Measurements from ENCODE around the gene KLF3. TPM values are rescaled to one million over a fixed set of nuclear protein-coding genes. Genes with fewer than 3 reads are reported as not detected.
A peak's percentile ranks its signal among the peaks of the same experiment; 100 is the strongest.

The KLF3 gene
- total RNA-seq, 1 donor from 2014 or later = 38.4 TPM

GRCh38 chr4:38724475-38724808 is 60.4 kb downstream of the KLF3 start:
- Mint-ChIP-seq H3K27me3 (ENCODE audit: low read depth) (no peaks in the 10 kb centered on the region), H3K4me1 (peaks cover 16% of the 10 kb centered on the region), H3K4me3 (no peak overlapping the region), H3K36me3 (ENCODE audit: low read depth) (no peaks in the 10 kb centered on the region), H3K9me3 (no peaks in the 10 kb centered on the region), H3K27ac (ENCODE audit: unreplicated experiment) (no peak overlapping the region)
- DNase-seq (ENCODE audit: low read depth, low spot score) = no peak
- TF ChIP-seq CTCF (conservative IDR thresholded peaks at IDR 0.05) = no peak

- Mint-ChIP-seq H3K4me3 (no peak overlapping the region), H3K27ac (ENCODE audit: unreplicated experiment) (no peak overlapping the region)
Measured at GRCh38 chr4:38728631-38729141, 64.7 kb downstream of the KLF3 start.

GRCh38 chr4:38730493-38730829 is 66.5 kb downstream of the KLF3 start:
- Mint-ChIP-seq H3K4me3 (no peak overlapping the region), H3K27me3 (ENCODE audit: low read depth) (no peaks in the 10 kb centered on the region), H3K36me3 (ENCODE audit: low read depth) (peaks cover 3% of the 10 kb centered on the region), H3K9me3 (peaks cover 13% of the 10 kb centered on the region), H3K4me1 (peaks cover 13% of the 10 kb centered on the region), H3K27ac (ENCODE audit: unreplicated experiment) (no peak overlapping the region)
- no peak for DNase-seq (ENCODE audit: low read depth, low spot score)
- no peak for TF ChIP-seq CTCF (conservative IDR thresholded peaks at IDR 0.05)

More at GRCh38 chr4:38728631-38729141, 64.7 kb downstream of the KLF3 start:
- no peak for TF ChIP-seq CTCF (conservative IDR thresholded peaks at IDR 0.05)
- Mint-ChIP-seq H3K9me3 (peaks cover 8% of the 10 kb centered on the region), H3K27me3 (ENCODE audit: low read depth) (no peaks in the 10 kb centered on the region), H3K4me1 (peaks cover 21% of the 10 kb centered on the region), H3K36me3 (ENCODE audit: low read depth) (no peaks in the 10 kb centered on the region)
- no peak for DNase-seq (ENCODE audit: low read depth, low spot score)

- Mint-ChIP-seq H3K4me1 (peaks cover 13% of the 10 kb centered on the region), H3K4me3 (no peak overlapping the region), H3K9me3 (peaks cover 13% of the 10 kb centered on the region), H3K27me3 (ENCODE audit: low read depth) (no peaks in the 10 kb centered on the region), H3K36me3 (ENCODE audit: low read depth) (peaks cover 3% of the 10 kb centered on the region), H3K27ac (ENCODE audit: unreplicated experiment) (no peak overlapping the region)
- peak; percentile 96 for DNase-seq (ENCODE audit: low read depth, low spot score)
- peak; percentile 98 for TF ChIP-seq CTCF (conservative IDR thresholded peaks at IDR 0.05)
Measured at GRCh38 chr4:38730830-38731646, 67.0 kb downstream of the KLF3 start.

- H3K9me3 Mint-ChIP-seq = peaks cover 13% of the 10 kb centered on the region
- TF ChIP-seq CTCF (conservative IDR thresholded peaks at IDR 0.05) = no peak
- H3K4me3 Mint-ChIP-seq = no peak overlapping the region
- H3K27me3 Mint-ChIP-seq (ENCODE audit: low read depth) = no peaks in the 10 kb centered on the region
- peaks cover 12% of the 10 kb centered on the region for H3K4me1 Mint-ChIP-seq
- DNase-seq (ENCODE audit: low read depth, low spot score) = no peak
- H3K36me3 Mint-ChIP-seq (ENCODE audit: low read depth) = peaks cover 3% of the 10 kb centered on the region
- H3K27ac Mint-ChIP-seq (ENCODE audit: unreplicated experiment) = no peak overlapping the region
Measured at GRCh38 chr4:38733663-38734062, 69.7 kb downstream of the KLF3 start.
